ENCODE data around the gene CBLL1.

The CBLL1 gene

DNA sequence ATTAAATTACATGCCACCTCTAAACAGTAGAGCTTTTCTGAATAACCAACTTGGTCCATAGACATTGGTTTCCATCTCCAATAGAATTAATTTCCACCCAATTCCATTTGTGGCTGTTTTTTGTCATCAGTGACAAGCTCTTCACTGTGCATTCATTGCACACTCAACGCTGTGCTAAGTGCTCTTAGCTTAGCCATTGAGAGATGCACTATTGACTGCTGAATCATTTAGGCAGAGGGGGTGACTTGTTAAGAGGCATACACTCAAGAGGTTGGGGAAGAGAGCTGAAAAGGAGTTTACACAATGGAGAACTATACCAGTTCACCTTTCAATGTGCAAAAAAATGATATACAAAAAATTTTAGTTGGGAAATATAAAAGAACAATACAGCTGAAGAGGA lies 31.9 kb upstream of the CBLL1 start:
- Histone ChIP-seq H3K4me1 (ENCODE audit: control insufficient read depth, insufficient read depth, low read length) (no peaks in the 10 kb centered on the region), H3K27me3 (ENCODE audit: control insufficient read depth, insufficient read depth, low read length) (no peaks in the 10 kb centered on the region), H3K36me3 (ENCODE audit: control insufficient read depth, insufficient read depth, low read length) (no peaks in the 10 kb centered on the region), H3K9me3 (ENCODE audit: control insufficient read depth, insufficient read depth, low read length) (no peaks in the 10 kb centered on the region), H3K27ac (ENCODE audit: low read length) (no peak overlapping the region), H3K4me3 (ENCODE audit: low read length) (no peak overlapping the region)
- no peak for DNase-seq (ENCODE audit: low read depth, low spot score)
- WGBS (ENCODE audit: insufficient coverage, insufficient read length) = no CpG with 5 or more reads among the region's 1 CpG

DNA sequence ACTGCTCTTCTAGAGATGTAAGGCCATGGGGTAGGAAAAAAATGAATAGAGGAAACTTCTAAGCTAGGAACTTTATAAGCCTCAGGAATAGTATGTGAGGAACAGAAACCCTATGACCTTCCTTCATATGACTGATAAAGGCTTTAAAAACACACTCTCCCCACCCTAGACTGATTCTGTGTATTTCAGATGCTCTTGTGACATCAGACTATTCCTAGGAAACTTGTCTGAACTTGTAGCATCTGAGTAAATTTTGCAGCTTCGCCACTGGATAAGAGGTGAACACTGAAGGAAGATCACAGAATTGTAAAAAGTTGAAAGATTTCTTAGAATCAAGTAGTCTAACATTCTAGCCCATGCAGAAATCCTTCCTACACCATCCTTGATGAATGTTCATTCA lies 31.0 kb upstream of the CBLL1 start:
- no peak for DNase-seq (ENCODE audit: low read depth, low spot score)
- no peak overlapping the region for H3K4me3 ChIP-seq (ENCODE audit: low read length)
- no CpG with 5 or more reads among the region's 1 CpG for WGBS (ENCODE audit: insufficient coverage, insufficient read length)

DNA sequence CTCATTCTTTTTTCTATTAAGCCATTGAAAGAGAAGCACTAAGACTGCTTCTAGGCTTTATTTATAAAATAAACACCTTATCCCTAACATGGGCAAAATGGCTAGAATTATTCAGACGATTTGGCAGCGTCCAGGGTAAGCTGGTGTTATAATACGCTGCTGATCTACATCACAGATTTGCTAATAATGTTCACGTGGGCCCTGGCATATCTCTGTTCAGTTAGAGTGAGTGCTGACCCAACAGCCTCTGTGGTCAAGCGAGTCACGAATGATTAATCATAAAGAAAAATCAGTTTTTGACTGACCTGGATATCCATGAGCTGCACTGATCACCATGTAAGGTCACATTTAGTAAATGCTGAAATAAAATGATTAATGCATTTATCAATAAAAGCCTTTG lies 28.4 kb upstream of the CBLL1 start:
- H3K36me3 ChIP-seq (ENCODE audit: control insufficient read depth, insufficient read depth, low read length) = no peaks in the 10 kb centered on the region
- H3K4me3 ChIP-seq (ENCODE audit: low read length) = no peak overlapping the region
- H3K4me1 ChIP-seq (ENCODE audit: control insufficient read depth, insufficient read depth, low read length) = no peaks in the 10 kb centered on the region
- no peaks in the 10 kb centered on the region for H3K9me3 ChIP-seq (ENCODE audit: control insufficient read depth, insufficient read depth, low read length)
- no peak overlapping the region for H3K27ac ChIP-seq (ENCODE audit: low read length)
- H3K27me3 ChIP-seq (ENCODE audit: control insufficient read depth, insufficient read depth, low read length) = no peaks in the 10 kb centered on the region
- no CpG with 5 or more reads among the region's 6 CpGs for WGBS (ENCODE audit: insufficient coverage, insufficient read length)
- no peak for DNase-seq (ENCODE audit: low read depth, low spot score)

More for the DNA sequence above, 31.0 kb upstream of the CBLL1 start:
- Histone ChIP-seq H3K9me3 (ENCODE audit: control insufficient read depth, insufficient read depth, low read length) (no peaks in the 10 kb centered on the region), H3K4me1 (ENCODE audit: control insufficient read depth, insufficient read depth, low read length) (no peaks in the 10 kb centered on the region), H3K36me3 (ENCODE audit: control insufficient read depth, insufficient read depth, low read length) (no peaks in the 10 kb centered on the region), H3K27me3 (ENCODE audit: control insufficient read depth, insufficient read depth, low read length) (no peaks in the 10 kb centered on the region), H3K27ac (ENCODE audit: low read length) (no peak overlapping the region)

- no peaks in the 10 kb centered on the region for H3K36me3 ChIP-seq (ENCODE audit: control insufficient read depth, insufficient read depth, low read length)
- no peaks in the 10 kb centered on the region for H3K27me3 ChIP-seq (ENCODE audit: control insufficient read depth, insufficient read depth, low read length)
- no peaks in the 10 kb centered on the region for H3K9me3 ChIP-seq (ENCODE audit: control insufficient read depth, insufficient read depth, low read length)
- no peak overlapping the region for H3K27ac ChIP-seq (ENCODE audit: low read length)
- no peaks in the 10 kb centered on the region for H3K4me1 ChIP-seq (ENCODE audit: control insufficient read depth, insufficient read depth, low read length)
- WGBS (ENCODE audit: insufficient coverage, insufficient read length) = 100% methylated on average over 3 of the region's 4 CpGs
- no peak for DNase-seq (ENCODE audit: low read depth, low spot score)
- no peak overlapping the region for H3K4me3 ChIP-seq (ENCODE audit: low read length)
Observed at GRCh38 chr7:107718456-107719193, 25.3 kb upstream of the CBLL1 start.

DNA sequence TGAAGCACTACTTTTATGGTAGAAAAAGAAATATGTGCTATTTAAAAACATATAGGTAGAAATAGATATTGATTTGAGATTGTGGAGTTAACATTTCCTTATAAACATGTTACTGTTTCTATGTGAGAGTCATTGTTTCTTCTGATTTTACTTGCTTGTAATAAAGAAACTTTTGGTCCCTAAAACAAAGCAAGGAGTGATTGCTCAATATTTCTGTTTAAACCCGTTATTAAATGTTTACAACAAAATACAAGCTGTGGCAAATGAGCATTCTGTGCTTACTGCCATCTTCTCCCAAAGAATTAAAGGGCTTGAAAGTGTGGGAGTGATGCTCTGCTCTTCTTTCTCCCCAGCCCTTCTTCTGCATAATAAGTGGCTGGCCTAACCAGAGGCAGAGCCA lies 22.7 kb upstream of the CBLL1 start:
- no peaks in the 10 kb centered on the region for H3K36me3 ChIP-seq (ENCODE audit: control insufficient read depth, insufficient read depth, low read length)
- DNase-seq (ENCODE audit: low read depth, low spot score) = no peak
- no peaks in the 10 kb centered on the region for H3K9me3 ChIP-seq (ENCODE audit: control insufficient read depth, insufficient read depth, low read length)
- no peaks in the 10 kb centered on the region for H3K4me1 ChIP-seq (ENCODE audit: control insufficient read depth, insufficient read depth, low read length)
- WGBS (ENCODE audit: insufficient coverage, insufficient read length) = no CpG with 5 or more reads among the region's 1 CpG
- no peak overlapping the region for H3K4me3 ChIP-seq (ENCODE audit: low read length)
- no peaks in the 10 kb centered on the region for H3K27me3 ChIP-seq (ENCODE audit: control insufficient read depth, insufficient read depth, low read length)
- H3K27ac ChIP-seq (ENCODE audit: low read length) = no peak overlapping the region

- Histone ChIP-seq H3K4me3 (ENCODE audit: low read length) (no peak overlapping the region), H3K27me3 (ENCODE audit: control insufficient read depth, insufficient read depth, low read length) (no peaks in the 10 kb centered on the region), H3K36me3 (ENCODE audit: control insufficient read depth, insufficient read depth, low read length) (no peaks in the 10 kb centered on the region), H3K4me1 (ENCODE audit: control insufficient read depth, insufficient read depth, low read length) (no peaks in the 10 kb centered on the region), H3K9me3 (ENCODE audit: control insufficient read depth, insufficient read depth, low read length) (no peaks in the 10 kb centered on the region), H3K27ac (ENCODE audit: low read length) (no peak overlapping the region)
- WGBS (ENCODE audit: insufficient coverage, insufficient read length) = no CpG with 5 or more reads among the region's 2 CpGs
- DNase-seq (ENCODE audit: low read depth, low spot score) = no peak
Observed at GRCh38 chr7:107723255-107723654, 20.7 kb upstream of the CBLL1 start.

- Histone ChIP-seq H3K36me3 (ENCODE audit: control insufficient read depth, insufficient read depth, low read length) (no peaks in the 10 kb centered on the region), H3K27me3 (ENCODE audit: control insufficient read depth, insufficient read depth, low read length) (no peaks in the 10 kb centered on the region), H3K4me1 (ENCODE audit: control insufficient read depth, insufficient read depth, low read length) (no peaks in the 10 kb centered on the region), H3K27ac (ENCODE audit: low read length) (no peak overlapping the region), H3K9me3 (ENCODE audit: control insufficient read depth, insufficient read depth, low read length) (no peaks in the 10 kb centered on the region), H3K4me3 (ENCODE audit: low read length) (no peak overlapping the region)
- no peak for DNase-seq (ENCODE audit: low read depth, low spot score)
- WGBS (ENCODE audit: insufficient coverage, insufficient read length) = no CpG with 5 or more reads among the region's 4 CpGs
Observed at GRCh38 chr7:107725138-107725740, 18.7 kb upstream of the CBLL1 start.

DNA sequence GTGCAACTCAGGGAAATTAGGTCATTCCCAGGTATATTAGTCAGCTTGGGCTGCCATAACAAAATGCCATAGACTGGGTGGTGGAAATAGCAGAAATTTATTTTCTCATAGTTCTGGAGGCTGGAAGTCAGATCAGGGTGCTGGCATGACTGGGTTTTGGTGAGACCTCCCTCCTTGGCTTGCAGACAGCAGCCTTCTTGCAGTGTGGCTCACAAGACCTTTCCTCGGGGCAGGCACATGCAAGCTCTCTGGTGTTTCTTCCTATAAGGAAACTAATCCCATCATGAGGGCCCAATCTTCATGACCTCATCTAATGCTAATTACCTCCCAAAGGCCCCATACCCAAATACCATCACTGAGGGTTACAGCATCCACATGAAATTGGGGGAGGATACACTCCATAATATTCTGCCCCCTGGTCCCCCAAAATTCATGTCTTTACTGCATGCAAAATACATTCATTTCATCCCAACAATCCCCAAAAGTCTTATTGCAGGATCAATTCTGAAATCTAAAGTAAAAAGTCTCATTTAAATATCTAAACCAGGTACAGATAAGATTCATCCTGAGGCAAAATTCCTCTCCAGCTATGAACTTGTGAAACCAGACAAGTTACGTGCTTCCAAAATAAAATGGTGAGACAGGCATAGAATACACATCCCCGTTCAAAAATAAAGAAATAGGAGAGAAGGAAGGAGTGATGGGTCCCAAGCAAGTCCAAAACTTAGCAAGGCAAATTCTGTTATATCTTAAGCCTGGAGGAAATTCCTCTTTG lies 17.4 kb upstream of the CBLL1 start:
- Histone ChIP-seq H3K4me3 (ENCODE audit: low read length) (no peak overlapping the region), H3K27ac (ENCODE audit: low read length) (no peak overlapping the region), H3K4me1 (ENCODE audit: control insufficient read depth, insufficient read depth, low read length) (no peaks in the 10 kb centered on the region), H3K27me3 (ENCODE audit: control insufficient read depth, insufficient read depth, low read length) (no peaks in the 10 kb centered on the region), H3K36me3 (ENCODE audit: control insufficient read depth, insufficient read depth, low read length) (no peaks in the 10 kb centered on the region), H3K9me3 (ENCODE audit: control insufficient read depth, insufficient read depth, low read length) (no peaks in the 10 kb centered on the region)
- DNase-seq (ENCODE audit: low read depth, low spot score) = no peak
- WGBS (ENCODE audit: insufficient coverage, insufficient read length) = no CpG with 5 or more reads among the region's 3 CpGs

GRCh38 chr7:107728276-107728675 lies 15.7 kb upstream of the CBLL1 start:
- Histone ChIP-seq H3K4me3 (ENCODE audit: low read length) (no peak overlapping the region), H3K27me3 (ENCODE audit: control insufficient read depth, insufficient read depth, low read length) (no peaks in the 10 kb centered on the region), H3K9me3 (ENCODE audit: control insufficient read depth, insufficient read depth, low read length) (no peaks in the 10 kb centered on the region), H3K4me1 (ENCODE audit: control insufficient read depth, insufficient read depth, low read length) (no peaks in the 10 kb centered on the region), H3K27ac (ENCODE audit: low read length) (no peak overlapping the region), H3K36me3 (ENCODE audit: control insufficient read depth, insufficient read depth, low read length) (no peaks in the 10 kb centered on the region)
- no peak for DNase-seq (ENCODE audit: low read depth, low spot score)

DNA sequence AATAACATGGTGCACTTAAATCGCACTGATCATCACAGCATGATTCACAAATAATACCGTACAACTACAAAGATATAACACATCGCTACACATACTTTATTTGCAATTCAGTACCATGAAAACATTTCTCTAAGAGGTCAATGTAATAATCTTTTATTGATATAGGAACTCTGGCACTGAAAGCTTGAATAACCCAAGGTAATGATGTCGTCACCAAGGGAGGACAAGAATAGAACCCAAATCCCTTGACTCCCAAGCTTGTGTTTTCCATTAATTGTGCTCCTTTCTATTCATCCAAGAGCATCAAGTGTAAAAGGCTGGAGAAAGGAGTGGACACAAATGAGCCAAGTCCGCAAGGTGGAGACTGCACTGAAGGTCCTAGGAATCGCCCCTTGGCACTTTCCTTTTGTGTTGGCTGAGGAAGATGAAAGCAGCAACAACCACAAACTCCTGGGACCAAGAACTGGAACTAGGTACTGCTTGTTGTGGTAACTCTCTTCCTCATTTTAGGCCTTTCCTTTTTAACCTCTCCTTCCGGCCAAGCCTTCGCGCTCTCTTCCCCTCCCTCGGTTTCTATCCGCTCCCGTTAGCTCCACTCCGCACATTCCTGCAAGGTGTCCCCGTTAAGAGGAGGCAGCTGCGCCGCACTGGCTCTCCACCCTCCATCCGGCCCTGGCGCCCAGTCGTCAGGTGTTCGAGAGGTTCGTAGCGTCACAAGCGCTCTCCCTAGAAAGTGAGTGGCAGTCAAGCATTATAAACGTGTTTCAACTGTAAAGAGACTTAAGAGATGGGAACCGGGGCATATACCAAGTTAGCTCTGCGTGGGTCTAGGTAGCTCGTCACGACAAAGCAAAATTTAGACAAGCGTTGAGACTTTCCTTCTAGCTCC lies 1.0 kb upstream of the CBLL1 start:
- no peak overlapping the region for H3K27ac ChIP-seq (ENCODE audit: low read length)
- H3K4me3 ChIP-seq (ENCODE audit: low read length) = peak overlapping the region; percentile 89; the same call in 1 of the 2 replicates
- H3K27me3 ChIP-seq (ENCODE audit: control insufficient read depth, insufficient read depth, low read length) = no peaks in the 10 kb centered on the region
- no peaks in the 10 kb centered on the region for H3K36me3 ChIP-seq (ENCODE audit: control insufficient read depth, insufficient read depth, low read length)
- DNase-seq (ENCODE audit: low read depth, low spot score) = peak; percentile 45
- 100% methylated on average over 2 of the region's 29 CpGs for WGBS (ENCODE audit: insufficient coverage, insufficient read length)
- H3K9me3 ChIP-seq (ENCODE audit: control insufficient read depth, insufficient read depth, low read length) = no peaks in the 10 kb centered on the region
- 0 out of 2 replicates have a peak, but pooled peaks cover 1% of the 10 kb centered on the region for H3K4me1 ChIP-seq (ENCODE audit: control insufficient read depth, insufficient read depth, low read length)
